Peyer's patch (tissue), 4 donors: ENCODE measurements around the gene NPFF.

ENCODE experiments used
- POLR2A ChIP-seq, 2 donors: fragments of 450-650 bp; IDR thresholded peaks; one replicate each; pipeline ENCODE4 v1.5.1; 2017; ENCODE audit warnings: antibody characterized with exemption in 2 of 2, mild to moderate bottlenecking in 2 of 2, moderate library complexity in 2 of 2
- TF ChIP-seq, protein P1 (sequence below), 6 experiments: fragments of 450-650 bp in 4 of 6; fragments of 200-600 bp in 2 of 6; sonication (generic) in 1 of 6; IDR thresholded peaks; one replicate each; pipeline ENCODE4 v1.5.1; 2017 to 2019; ENCODE audit warnings: antibody characterized with exemption in 6 of 6, mild to moderate bottlenecking in 3 of 6, moderate library complexity in 1 of 6

DNA sequence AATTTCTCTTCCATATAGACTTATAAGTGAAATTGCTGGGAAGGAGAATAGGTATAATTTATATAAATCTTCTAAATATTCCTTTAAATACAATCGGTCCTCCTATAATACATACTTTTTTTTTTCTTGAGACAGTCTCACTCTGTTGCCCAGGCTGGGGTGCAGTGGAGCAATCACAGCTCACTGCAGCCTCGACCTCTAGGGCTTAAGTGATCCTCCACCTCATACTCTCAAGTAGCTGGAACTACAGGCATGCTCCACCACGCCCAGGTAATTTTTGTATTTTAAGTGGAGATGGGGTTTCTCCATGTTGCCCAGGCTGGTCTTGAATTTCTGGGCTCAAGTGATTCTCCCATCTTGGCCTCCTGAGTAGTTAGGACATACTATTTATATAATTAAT lies 29.7 kb upstream of the NPFF start:
- TF ChIP-seq, protein P1, sequence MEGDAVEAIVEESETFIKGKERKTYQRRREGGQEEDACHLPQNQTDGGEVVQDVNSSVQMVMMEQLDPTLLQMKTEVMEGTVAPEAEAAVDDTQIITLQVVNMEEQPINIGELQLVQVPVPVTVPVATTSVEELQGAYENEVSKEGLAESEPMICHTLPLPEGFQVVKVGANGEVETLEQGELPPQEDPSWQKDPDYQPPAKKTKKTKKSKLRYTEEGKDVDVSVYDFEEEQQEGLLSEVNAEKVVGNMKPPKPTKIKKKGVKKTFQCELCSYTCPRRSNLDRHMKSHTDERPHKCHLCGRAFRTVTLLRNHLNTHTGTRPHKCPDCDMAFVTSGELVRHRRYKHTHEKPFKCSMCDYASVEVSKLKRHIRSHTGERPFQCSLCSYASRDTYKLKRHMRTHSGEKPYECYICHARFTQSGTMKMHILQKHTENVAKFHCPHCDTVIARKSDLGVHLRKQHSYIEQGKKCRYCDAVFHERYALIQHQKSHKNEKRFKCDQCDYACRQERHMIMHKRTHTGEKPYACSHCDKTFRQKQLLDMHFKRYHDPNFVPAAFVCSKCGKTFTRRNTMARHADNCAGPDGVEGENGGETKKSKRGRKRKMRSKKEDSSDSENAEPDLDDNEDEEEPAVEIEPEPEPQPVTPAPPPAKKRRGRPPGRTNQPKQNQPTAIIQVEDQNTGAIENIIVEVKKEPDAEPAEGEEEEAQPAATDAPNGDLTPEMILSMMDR (IDR thresholded peaks at IDR 0.05) = no peak
- no peak for TF ChIP-seq POLR2A (IDR thresholded peaks at IDR 0.05)
